Activated CD4-positive, alpha-beta T cell treated with anti-CD3 and anti-CD28 coated beads, Interleukin-2, amount 50 U/mL, for 48 hours (primary cell): ENCODE measurements around the gene CAMK2N2.

ENCODE experiments used
- DNase-seq, 2 experiments: peaks; one replicate each; pipeline ENCODE4 v3.0.0-alpha.2; 2020

The CAMK2N2 gene

DNA sequence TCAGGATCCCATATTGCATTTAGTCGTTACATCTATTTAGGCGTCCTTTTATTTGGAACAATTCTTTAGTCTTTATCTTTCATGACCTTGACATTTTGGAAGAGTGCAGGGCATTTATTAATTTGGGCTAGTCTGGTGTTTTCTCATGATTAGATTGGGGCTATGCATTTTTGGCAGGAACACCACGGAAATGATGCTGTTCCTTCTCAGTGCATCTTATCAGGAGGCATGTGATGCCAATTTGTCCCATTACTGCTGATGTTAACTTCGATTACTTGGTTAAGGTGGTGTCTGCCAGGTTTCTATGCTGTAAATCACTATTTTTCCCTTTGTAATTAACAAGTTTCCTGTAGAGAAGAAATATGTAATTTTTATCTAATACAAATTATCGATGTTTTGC lies 50.1 kb downstream of the CAMK2N2 start:
- DNase-seq, result no peak
